ENCODE results near the gene AFAP1L2.

The AFAP1L2 gene

DNA sequence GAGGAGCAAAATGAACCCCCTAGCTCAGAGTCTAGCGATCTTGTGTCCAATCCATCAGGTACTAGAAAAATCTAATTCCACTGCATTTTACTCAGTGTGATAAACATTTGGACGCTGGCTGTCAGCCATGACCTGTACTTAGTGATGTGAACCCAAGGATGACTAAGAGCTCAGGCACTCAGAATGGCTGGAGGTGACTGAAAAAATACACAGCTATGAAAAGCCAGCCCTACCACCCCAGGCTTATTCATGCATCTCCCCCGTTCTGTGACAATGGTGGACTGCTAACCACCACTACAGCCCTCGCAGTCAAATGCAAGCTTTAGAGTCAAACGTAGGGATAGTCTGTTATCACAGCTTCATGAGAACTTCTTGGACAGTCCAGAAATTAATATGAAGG is 14.9 kb downstream of the AFAP1L2 start:
- DNase-seq: no peak

DNA sequence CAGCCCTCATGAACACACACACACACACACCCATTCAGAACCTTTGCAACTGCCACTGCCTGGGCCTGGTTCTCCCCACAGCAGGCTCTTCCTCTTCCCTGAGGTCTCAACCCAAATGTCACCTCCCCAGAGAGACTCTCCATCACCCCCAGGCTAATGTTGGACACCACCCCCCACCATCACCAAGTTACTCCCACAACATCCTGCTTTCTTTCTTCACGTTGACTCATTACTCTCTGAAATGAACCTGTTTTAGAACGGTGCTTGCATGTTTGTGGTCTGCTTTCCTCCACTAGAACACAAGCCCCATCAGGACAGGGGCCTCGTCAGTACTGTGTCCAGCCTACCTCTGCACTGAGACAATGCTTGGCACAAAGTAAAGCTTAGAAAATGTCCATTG is 16.0 kb downstream of the AFAP1L2 start:
- no peak for DNase-seq

DNA sequence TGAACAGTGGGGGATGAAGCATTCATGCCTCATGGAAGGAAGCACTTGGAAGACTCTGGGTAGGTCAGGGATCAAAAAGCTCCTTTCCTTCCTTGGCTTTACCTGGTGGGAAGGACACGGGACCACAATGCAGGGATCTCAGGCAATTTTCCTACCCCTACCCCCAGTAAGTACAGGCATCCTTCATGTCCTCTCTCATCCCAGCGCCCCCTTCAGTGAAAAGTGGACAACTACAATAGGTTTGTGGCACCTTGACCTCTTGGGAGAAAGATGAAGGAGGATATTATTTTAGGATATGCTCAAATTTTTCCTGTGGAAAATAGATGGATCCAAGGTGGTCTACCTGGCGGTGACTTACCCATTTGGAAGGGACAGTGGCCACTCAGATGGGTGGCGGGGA is 16.5 kb downstream of the AFAP1L2 start:
- no peak for DNase-seq

DNA sequence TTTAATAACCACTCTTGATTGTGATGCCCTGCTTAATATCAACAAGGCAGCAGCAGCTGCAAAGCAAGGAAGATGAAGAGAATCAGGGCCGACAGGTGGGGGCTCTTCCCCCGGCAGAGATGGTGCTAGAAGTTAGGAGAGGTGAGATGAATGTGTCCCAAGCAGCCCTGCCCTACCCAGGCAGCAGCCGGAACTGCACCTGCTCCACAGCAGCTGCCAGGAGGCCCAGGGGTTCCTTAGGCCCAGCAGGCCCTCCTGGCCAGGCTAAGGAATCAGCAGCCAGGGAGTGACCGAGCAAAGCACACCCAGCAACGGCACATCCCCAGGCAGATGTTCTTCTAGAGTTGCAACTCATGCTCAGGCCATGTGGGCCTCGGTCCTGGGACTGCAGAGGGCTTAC is 17.9 kb downstream of the AFAP1L2 start:
- no peak for DNase-seq

DNA sequence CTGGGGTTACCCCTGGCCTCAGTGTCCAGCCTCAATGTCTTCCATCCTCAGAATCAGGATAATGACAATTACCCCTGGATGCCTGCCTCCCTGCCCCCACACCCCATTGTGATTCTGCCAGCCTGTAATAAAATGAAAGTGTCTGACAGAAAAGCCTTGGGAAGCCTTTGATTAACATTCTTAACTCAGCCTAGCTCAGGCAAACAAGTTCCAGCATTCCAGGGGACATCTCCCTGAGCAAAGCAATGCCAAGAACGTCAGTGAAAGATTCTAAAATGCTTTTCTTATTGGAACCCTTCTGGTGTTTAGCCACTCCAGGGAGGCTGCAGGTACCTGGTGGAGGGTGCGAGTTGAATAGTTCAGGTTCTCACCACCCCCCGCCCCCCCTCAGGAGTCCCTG is 18.7 kb downstream of the AFAP1L2 start:
- DNase-seq: no peak

DNA sequence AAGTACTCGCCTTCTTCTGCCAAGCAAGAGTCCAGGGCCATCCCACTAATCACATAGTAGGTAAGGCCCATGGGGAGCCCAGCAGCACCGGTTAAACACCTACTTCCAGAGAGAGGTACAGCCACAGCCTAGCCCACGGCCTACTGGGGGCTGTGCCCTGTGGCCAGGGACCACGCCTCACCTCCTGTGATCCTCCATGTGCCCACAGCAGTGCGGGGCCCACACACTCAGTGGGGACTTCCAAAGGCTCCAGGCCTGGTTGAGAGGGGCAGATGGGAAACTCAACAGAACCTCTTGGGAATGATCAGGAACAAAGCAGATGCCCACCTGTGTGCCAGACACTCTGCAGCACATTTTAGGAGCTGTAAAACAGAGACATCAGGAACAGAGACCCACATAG is 19.7 kb downstream of the AFAP1L2 start:
- no peak for DNase-seq

DNA sequence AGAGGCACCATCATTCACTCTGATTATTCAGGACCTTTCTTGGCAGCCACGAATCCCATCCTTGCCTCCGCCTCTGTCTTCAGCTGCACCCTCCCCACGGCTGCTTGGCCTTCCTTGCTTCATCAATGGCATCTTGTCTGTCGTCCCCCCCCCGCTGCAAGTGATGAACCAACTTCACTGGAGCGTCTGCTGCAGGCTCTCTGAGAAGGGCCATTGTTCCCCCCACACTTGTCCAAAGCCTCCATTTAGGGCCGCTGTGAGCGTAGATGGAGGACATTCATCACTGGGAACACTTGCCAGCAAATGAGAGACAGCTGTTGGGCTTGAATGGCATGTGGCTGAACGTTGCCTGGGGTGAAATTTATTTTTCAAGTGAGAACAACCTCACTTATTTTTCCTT is 20.1 kb downstream of the AFAP1L2 start:
- DNase-seq: no peak

DNA sequence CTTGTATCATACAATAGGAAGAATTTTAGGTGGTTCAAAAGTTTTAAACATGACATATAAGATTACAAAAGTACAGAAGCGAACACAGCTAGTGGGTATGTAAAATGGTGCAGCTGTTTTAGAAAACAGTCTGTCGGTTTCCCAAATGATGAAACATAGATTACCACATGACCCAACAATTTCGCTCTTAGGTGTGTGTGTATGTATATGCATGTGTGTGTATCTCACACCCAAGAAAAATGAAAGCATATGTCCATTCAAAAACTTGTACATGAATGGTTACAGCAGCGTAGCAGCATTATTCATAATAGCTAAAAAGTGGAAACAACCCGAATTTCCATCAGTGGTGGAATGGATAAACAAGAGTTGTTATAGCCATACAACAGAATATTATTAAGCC is 23.5 kb downstream of the AFAP1L2 start:
- DNase-seq: no peak

DNA sequence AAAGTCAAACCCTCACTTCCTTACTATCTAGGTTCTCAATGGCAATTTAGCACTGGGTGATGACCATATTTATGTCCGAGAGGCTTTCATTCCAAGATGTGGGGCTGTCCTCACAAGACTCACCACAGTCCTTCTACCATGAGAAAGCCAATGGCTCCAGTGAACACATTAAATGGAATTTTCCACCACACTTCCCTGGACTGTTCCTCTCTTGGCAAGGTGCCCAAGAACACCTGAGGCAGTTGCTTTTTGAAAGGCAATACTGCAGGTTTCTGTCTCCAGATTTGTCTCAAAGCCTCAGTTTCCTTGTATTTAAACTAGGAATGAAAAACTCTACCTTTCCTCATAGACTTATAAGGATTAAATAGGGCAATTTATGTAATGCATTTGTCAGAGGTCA is 24.2 kb downstream of the AFAP1L2 start:
- no peak for DNase-seq

DNA sequence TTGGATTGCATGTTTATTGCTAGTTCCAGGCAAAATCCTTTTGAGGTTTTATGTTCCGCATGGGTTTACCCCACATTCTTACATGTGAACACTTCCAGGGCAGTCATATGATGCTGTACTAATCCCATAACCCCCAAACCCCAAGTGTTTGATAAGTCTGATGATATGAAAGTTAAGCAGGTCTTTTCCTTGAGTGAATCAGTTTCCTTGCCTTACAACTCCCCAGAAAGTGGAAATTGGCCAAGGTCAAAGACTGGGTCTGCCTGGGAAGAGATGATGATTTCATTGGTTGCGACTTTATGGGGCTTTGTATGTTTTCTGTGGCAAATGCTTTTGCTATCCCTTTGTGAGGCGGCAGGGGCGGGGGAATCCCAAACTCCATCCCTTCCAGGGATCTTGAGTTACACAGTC is 24.7 kb downstream of the AFAP1L2 start:
- DNase-seq: no peak

DNA sequence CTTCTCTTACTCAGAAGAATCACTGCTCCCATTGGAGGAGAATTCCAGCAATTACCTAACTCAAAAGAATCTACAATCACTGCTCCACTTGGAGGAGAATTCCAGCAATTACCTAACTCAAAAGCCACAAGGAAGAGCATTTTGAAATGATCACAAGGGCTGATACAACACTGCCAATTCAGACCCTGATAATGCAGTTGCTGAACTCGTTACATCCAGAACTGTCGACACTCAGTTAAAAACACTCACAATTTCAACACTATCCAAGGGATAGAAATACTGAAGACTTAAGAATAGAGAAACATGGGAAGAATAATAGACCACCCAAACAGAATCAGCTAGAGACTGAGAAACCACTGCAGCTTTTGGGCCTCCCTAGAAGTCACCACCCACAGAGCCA is 27.8 kb downstream of the AFAP1L2 start:
- DNase-seq: no peak

DNA sequence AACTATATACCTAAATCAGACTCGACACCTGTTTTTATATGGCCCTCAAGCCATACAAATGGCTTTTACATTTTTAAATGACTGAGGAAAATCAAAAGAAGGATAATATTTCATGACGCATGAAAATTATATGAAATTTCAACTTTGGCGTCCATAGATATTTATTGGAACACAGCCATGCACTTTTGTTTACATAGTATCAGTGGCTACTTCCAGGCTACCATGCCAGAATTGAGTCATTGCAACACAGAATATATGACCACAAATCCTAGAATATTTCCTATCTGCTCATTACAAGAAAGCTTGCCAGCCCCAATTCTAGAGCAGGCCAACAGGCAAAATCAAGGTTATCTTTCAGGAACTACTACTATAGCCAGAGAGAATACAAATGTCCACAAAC is 29.3 kb downstream of the AFAP1L2 start:
- DNase-seq: no peak

DNA sequence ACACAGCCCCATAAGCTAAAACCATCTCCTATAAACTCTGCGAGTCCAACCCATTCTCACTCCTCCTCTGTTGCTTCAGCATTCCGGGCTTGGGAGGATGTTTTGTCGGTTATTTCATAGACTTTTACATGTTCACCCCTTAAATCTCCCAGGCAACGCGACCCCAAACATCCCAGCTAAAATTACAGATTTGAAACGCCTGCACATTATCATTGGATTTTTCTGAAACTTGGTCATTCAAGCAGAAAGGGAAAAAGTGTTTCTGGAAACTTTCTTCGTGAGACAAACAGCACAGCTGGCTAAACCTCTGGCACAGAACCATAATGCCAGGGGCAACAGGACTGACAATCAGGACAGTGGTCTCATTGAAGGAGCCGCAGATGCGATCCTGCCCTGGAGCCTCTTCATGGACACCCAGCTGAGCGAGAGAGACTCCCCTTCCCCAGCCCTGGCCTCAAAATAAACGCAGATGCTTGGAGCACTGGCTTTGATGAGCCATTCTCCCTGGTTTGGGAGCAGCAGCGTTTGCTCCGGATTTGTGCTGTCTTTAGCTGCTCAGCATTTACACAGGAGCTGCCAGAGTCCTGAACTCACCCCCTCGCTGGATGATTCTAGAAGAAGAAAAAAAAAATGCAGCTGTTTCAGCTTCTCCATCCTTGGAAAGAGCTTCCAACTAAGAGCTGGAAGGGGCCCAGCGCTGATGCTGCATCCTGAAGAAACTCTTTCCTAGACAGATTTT is 30.1 kb downstream of the AFAP1L2 start:
- DNase-seq: no peak

DNA sequence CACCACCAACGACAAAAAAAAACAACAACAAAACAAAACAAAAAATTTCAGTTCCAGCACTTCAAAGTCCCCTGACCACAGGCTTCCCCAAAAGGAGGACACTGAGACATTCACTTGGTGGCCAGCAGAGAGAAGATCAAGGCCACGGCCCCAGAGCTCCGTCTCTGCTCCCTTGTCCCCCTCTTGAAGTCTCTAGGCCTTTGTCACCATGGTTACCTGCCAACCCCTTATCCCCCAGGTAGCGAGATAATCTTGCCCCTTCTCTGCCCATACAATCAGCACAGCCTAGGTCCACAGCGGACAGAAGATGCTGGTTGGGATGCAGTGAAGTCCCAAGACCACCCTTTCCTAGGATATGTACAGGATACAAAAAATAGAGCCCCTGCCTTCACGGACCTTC is 30.7 kb downstream of the AFAP1L2 start:
- DNase-seq: no peak

DNA sequence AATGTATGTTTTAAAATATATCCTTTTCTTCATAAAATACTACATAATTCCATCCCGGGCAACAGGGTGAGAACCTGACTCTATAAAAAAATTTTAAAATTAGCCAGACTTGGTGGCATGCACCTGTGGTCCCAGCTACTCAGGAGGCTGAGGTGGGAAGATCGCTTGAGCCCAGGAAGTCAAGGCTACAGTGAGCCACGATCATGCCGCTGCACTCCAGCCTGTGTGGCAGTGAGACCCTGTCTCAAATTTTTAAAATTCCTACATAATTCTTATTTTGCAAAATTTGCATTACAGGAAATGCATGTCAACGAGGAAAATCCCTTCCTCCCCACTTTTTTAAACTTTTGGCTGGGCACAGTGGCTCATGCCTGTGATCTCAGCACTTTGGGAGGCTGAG is 31.3 kb downstream of the AFAP1L2 start:
- no peak for DNase-seq

DNA sequence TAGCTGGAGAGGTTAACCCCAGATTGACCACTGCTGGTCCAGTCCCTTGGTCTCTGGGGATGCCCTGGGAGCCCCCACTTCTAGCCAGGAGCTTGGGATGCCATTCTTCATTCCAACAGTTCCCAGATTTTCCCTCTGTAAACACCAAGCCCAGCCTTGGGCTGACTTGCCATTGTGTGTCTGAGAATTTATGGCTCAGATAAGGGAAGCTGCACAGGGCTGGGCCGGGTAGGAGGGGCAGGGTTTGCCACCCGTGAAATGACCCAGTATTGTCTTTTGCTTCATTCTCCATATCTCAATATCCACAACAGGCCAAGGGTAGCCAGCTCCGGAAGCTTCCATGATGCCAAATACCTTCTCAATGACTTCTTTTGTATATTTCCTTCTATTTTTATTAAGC is 32.1 kb downstream of the AFAP1L2 start:
- no peak for DNase-seq

DNA sequence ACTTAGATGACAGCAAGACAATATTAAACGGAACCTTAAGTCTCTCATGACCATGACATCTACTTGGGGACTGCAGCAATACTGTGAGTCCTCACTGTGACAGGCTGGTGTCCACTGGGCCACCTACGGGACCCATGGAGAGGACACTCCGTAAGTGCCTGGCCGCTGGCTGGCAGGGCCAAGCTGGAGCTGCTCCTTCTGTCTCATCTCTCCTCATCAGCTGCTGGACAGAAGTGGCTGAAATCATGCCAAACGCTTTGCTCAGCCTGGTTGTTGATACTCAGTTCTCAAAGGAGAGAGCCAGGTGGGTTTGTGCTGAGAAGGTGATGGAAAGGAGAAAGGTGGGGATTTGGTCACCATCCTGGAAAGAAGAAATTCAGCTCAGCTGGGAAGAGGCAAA is 33.3 kb downstream of the AFAP1L2 start:
- DNase-seq: no peak

DNA sequence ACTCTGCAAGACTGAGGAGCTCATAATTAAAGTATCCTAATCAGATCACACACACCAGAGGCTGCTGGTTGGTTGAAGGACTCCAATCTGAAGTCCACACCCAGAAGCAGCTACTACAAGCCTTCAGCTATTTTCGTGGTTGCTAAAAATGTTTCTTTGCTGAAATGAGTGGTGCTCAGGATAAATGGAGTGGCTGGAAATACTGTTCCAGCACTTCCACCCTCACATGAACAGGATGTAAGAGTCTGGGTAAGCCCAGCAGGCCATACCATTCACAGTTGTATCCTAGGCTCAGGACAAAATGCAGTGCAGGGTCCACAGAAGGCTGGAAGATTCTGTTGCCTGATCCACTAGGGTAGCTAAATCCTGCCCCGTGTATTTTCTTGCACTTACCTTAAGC is 34.1 kb downstream of the AFAP1L2 start:
- no peak for DNase-seq

DNA sequence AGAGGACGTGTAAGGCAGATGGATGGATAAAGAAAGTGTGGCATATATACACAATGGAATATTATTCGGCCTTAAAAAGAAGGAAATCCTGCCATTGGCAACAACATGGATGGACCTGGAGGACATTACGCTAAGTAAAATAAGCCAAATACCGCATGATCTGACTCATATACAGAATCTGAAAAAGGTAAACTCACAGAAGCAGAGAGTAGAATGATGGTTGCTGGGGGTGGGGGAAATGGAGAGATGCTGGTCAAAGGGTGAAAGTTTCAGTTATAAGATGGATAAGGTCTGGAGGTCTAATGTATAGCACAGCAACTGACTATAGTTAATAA is 36.3 kb downstream of the AFAP1L2 start:
- DNase-seq: no peak

DNA sequence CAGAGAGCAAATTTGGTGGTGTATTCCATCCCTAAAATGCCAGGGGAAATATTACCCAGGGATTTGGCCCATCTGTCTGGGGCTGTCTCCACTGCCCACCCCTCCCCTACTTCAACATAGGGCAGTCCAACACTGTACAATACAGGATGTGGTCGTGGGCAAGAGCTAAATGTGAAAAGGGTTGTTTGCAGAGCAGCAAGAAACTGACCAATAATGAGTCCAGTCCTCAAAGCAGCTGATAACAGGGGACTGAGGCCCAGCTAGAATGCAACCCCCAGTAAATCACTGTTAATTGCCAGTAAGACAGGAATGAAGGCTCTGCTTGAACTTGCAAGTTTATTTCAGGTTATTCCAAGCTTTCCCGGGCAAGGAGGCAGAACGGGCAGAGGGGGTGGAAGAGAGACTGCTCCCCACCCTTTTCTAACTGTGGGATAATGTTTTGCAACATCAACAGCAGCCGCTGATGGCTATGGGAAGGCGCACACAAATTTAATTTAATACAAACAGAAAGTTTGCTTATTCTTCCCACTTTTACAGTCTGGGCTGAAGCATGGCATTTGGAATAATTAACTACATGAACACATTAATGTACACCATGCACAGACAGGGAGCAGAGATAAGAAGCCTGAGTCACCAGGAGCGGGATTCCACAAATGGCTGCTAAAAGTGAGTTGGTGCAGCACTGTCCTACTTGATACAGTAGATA is 36.8 kb downstream of the AFAP1L2 start:
- no peak for DNase-seq

DNA sequence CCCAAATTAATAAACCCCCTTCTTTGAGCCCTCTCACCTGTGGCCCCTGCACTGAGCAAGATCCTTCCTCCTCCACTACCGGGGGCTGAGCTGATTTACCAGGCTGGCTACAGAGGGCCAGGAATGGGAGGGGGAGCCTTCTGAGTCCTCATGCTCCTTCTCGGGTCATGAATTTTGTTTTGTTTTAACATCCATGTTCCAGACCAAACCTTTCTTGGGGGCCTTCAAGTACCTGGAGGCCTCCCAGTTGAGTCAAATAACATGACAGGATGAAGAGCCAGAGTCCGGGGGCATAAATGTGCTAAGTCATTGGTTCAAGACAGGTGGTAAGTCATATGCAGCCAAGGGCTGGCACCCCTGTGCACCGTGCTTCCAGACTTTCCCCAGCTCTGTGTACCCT is 39.6 kb downstream of the AFAP1L2 start:
- DNase-seq: no peak

DNA sequence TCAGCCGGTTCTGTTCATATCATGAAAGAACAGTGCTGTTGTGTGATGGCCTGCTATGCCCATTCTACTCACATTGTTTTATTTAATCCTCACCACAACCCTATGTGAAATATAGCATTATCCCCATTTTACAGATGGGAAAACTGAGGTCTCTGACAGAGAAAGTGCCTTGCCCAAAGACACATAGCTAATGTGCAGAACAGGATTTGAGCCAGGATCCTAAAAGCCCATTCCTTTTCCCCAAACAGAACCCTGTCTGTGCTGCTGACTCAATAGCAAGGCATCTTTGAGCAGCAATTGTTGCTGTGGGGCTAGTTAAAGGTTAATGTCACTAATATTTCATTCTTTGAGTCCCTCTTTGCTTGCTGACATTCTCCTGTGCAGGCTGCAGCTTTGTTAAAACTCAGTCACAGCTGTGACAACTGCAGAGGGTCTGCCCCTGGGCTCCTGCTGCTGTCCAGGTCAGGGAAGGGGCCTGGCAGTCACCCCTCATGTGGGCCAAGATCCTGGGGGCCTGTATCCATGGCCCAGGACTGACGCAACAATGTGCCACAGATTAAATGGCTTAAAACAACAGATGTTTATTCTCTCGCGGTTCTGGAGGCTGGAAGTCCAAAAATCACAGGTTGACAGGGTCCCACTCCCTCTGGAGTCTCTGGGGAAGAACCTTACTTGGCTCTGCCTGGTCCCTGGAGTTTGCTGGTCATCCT is 40.4 kb downstream of the AFAP1L2 start:
- no peak for DNase-seq

DNA sequence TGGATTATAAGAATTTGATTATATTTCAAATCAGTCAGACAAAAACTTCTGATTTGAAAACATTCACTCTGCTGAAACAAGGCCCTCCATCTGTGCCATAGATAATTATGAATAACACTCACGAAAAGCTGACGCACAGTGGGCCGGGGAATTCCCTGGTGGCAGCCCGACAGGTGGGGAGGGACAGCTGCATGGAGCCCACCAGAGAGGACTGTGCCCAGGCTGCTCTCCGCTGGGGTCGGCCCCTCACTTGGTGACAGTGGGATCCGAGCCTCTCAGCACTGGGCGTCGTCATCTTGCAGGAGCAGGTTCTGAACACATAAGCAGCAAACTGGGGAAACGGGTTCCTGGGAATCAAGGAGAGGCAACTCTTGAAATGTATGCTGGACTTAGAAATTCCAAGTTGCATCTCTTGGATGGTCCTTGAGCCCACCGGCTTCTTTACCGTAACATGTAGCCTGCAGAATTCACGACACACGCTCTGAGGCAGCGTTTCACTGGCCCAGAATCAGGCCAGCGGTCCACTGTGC is 41.4 kb downstream of the AFAP1L2 start:
- DNase-seq: no peak

DNA sequence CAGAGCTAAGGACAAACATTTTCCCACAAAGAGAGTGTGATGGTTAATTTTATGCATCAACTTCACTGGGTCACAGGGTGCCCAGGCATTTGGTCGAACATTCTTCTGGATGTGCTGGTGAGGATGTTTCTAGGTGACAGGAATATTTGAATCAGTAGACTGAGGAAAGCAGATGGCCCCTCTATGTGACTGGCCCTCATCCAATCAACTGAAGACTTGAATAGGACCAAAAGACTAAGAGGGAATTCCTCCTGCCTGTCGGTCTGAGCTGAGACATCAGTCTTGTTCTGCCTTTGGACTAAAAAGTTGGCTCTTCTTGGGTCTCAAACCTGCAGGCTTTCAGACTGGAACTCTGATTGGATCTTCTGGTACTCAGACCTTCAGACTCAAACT is 44.4 kb downstream of the AFAP1L2 start:
- no peak for DNase-seq

All from NCI-H1694 (cell line).